ENCODE data around the gene ANOS1.

ANOS1 gene

DNA sequence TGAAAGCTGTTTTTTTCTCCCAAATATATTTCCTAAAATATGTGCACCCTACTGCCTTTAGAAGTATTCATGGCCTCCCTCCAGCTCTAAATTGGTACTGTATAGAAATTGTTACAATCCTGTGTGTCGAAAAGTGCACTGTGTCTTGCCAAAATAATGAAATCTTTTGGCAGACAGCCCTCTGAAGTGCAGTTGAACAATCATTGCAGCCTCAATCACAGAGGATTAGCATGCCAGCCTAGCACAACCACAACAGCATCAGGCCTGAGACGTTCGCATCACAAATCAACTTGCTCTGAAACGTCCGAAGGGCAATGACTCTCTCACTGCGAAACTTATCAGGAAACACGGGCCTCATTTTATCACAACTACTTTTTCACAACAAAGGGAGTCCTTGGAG, 99.0 kb downstream of the ANOS1 start:
- TF ChIP-seq, protein P1, sequence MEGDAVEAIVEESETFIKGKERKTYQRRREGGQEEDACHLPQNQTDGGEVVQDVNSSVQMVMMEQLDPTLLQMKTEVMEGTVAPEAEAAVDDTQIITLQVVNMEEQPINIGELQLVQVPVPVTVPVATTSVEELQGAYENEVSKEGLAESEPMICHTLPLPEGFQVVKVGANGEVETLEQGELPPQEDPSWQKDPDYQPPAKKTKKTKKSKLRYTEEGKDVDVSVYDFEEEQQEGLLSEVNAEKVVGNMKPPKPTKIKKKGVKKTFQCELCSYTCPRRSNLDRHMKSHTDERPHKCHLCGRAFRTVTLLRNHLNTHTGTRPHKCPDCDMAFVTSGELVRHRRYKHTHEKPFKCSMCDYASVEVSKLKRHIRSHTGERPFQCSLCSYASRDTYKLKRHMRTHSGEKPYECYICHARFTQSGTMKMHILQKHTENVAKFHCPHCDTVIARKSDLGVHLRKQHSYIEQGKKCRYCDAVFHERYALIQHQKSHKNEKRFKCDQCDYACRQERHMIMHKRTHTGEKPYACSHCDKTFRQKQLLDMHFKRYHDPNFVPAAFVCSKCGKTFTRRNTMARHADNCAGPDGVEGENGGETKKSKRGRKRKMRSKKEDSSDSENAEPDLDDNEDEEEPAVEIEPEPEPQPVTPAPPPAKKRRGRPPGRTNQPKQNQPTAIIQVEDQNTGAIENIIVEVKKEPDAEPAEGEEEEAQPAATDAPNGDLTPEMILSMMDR (IDR thresholded peaks at IDR 0.05; ENCODE audit: borderline replicate concordance, insufficient read depth, low read depth, low read length): no peak
- no peak overlapping the region for H3K4me3 ChIP-seq (ENCODE audit: low read depth, low read length)

DNA sequence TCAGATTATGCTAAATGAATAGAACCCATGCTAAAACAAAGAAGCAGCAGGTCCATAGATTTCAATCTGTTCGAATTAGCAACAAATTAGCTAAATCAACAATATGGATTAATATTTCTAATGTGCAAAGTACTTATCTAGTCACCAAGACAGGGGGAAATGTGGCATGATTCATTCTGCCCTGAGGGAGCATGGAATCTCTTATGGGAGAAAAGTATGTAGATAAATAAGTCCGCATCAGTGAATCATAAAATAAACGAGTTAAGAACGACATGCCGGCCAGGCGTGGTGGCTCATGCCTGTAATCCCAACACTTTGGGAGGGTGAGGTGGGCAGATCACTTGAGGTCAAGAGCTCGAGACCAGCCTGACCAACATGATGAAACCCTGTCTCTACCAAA, 102.1 kb downstream of the ANOS1 start:
- TF ChIP-seq, protein P1 (IDR thresholded peaks at IDR 0.05; ENCODE audit: borderline replicate concordance, insufficient read depth, low read depth, low read length): no peak
- H3K4me3 ChIP-seq (ENCODE audit: low read depth, low read length): no peak overlapping the region

DNA sequence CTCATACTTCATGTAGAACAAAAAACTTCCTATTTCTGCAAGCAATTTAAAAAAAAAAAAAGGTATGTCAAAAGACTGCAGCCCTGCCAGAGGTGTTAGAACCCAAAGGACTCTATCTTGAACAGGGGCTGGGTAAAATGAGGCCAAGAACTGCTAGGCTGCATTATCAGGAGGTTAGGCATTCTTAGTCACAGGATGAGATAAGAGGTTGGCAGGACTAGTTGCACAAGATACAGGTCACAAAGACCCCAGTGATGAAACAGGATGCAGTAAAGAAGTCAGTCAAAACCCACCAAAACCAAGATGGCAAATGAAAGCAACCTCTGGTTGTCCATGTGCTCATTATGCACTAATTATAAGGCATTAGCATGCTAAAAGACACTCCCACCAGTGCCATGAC, 104.1 kb downstream of the ANOS1 start:
- TF ChIP-seq, protein P1 (IDR thresholded peaks at IDR 0.05; ENCODE audit: borderline replicate concordance, insufficient read depth, low read depth, low read length): no peak
- no peak overlapping the region for H3K4me3 ChIP-seq (ENCODE audit: low read depth, low read length)

DNA sequence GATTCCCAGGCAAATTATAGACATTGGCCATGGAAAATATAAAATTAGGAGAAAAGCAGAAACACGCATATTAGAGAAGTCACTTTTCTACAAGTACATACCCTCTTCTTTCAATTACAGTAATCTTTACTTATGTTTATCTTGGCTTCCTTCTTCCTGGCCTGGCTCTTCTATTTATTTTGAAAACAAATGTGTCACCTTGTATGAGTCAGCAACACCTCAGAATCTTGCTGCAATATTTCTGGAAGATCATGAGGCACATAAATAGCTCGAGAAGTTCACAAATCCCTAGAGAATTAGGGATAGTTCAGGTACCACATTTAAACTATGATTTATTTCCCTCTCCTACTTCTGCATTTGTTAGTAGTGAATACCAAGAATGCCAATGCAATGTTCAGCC, 124.6 kb downstream of the ANOS1 start:
- TF ChIP-seq, protein P1 (IDR thresholded peaks at IDR 0.05; ENCODE audit: borderline replicate concordance, insufficient read depth, low read depth, low read length): no peak
- no peak overlapping the region for H3K4me3 ChIP-seq (ENCODE audit: low read depth, low read length)

DNA sequence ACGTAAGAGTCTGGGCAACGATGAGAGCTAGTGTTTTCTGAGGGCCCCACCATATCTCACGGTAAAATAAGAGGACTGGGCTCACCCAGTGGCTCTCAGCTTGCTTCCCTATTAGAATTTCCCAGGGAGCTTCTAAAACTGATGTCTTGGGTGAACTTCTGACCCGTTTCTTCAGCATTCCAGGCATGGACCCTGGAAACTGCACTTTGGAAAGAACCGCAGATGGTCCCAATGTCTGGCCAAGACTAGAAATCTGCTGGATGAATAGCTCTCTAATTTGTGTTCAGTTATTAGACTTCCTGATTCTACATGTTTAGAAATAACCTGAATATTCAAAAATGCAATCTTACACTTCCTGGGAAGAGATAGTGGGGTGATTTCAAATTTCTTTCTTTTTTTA, 127.8 kb downstream of the ANOS1 start:
- TF ChIP-seq, protein P1 (IDR thresholded peaks at IDR 0.05; ENCODE audit: borderline replicate concordance, insufficient read depth, low read depth, low read length): no peak
- H3K4me3 ChIP-seq (ENCODE audit: low read depth, low read length): no peak overlapping the region

DNA sequence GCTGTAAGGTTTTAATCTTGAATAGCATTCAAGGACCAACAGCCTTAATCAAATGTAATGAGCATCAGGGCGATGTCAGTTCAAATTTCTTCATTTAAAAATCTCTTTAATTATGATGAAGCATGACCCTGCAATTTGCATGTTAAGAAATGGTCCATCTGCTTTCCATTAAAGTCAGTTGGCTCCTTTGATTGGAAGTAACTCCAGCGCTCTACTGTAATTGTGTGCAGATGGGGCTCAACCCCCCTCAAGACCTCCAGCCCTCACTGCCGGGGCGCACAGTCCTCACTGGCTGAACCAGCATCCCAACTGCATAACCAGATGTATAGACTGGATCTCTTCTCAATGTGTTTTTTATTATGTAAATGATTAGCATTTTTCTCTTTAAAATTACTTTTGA, 140.4 kb downstream of the ANOS1 start:
- TF ChIP-seq, protein P1 (IDR thresholded peaks at IDR 0.05; ENCODE audit: borderline replicate concordance, insufficient read depth, low read depth, low read length): no peak

DNA sequence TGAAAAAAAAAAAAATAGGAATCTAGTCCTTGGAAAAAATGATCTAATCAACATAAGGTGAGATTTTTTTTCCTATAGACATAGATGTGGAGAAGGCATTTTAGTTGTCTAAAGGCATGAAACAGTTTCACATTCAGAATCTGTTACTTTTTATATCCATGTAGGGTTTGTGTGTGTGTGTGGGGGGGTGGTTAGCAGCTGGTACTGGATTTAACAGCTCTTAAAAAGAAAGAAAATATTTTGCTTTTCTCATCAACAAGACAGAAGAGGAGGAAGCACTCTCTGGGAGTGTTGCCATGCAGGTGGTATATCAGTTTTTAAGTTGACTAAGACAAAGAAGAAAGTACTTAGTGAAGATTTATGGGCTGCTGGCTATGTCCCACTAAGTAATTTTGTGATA, 145.0 kb downstream of the ANOS1 start:
- no peak overlapping the region for H3K4me3 ChIP-seq (ENCODE audit: low read depth, low read length)
- TF ChIP-seq, protein P1 (IDR thresholded peaks at IDR 0.05; ENCODE audit: borderline replicate concordance, insufficient read depth, low read depth, low read length): no peak

More for the DNA sequence above, 140.4 kb downstream of the ANOS1 start:
- H3K4me3 ChIP-seq (ENCODE audit: low read depth, low read length): no peak overlapping the region
